K562 (cell line): ENCODE results near the gene B9D2. TPM values are rescaled to one million over a fixed set of nuclear protein-coding genes. Genes with fewer than 3 reads are reported as not detected.
A peak's percentile ranks its signal among the peaks of the same experiment; 100 is the strongest.

ENCODE experiments used
- ATAC-seq: fragments of 200-7000 bp; cut with Tn5 transposase; 3 replicates; pipeline ENCODE4 v1.9.1; 2020; ENCODE audit warnings: moderate library complexity
- BruUV-seq: library from RNA; stranded (reverse); fragments of 400-500 nt; replicated peaks from 2 replicates; lab custom pipeline; 2021; lab: Mats Ljungman, UMichigan
- CTCF ChIA-PET: fragments of 300-600 bp; formaldehyde crosslinking; extraction: SDS; loops from one replicate; lab custom pipeline; 2021; ENCODE audit warnings: low intra/inter-chr PET ratio; lab: Yijun Ruan, JAX
- POLR2A ChIA-PET: fragments of 300-600, 350-650 bp; sonication (Branson Sonifier 250); formaldehyde crosslinking; extraction: SDS; loops from one replicate; lab custom pipeline; 2021; ENCODE audit warnings: antibody characterized with exemption, inconsistent platforms; lab: Yijun Ruan, JAX
- DNase-seq, 4 experiments: peaks; one replicate each; pipeline versions ENCODE4 v3.0.0 to v3.0.0-alpha.2; 2011 to 2018; ENCODE audit warnings: low spot score in 3 of 4, mixed read lengths in 3 of 4; ENCODE audit errors: extremely low read depth in 1 of 4
- FAIRE-seq: peaks from 2 replicates; lab custom pipeline; 2011; peaks lifted over from hg19 to GRCh38; lab: Jason Lieb, UNC
- H2AFZ ChIP-seq: 2 replicates; pipeline ENCODE4 v1.6.0; 2011; ENCODE audit warnings: low read depth, low read length, control low read depth, inconsistent platforms
- H3K27ac ChIP-seq: fragments of 200-600 bp; 3 replicates; pipeline ENCODE4 v1.8.0; 2011; ENCODE audit warnings: low read depth, mild to moderate bottlenecking, control low read depth, inconsistent platforms, low read length, moderate library complexity, mixed read lengths; ENCODE audit errors: extremely low read depth
- H3K27me3 ChIP-seq, 2 experiments: fragments of 300-600 bp in 1 of 2; 2 replicates in 1 of 2; 3 replicates in 1 of 2; pipeline versions ENCODE4 v1.6.0 to v1.8.0; 2011; ENCODE audit warnings: inconsistent platforms in 2 of 2, low read length in 2 of 2, mild to moderate bottlenecking in 1 of 2, mixed read lengths in 1 of 2, moderate library complexity in 1 of 2; ENCODE audit not compliant: control insufficient read depth in 2 of 2, insufficient read depth in 2 of 2
- H3K36me3 ChIP-seq: fragments of 300-600 bp; 3 replicates; pipeline ENCODE4 v1.8.0; 2011; ENCODE audit warnings: mild to moderate bottlenecking, low read length, inconsistent platforms; ENCODE audit not compliant: control insufficient read depth, insufficient read depth
- H3K4me1 ChIP-seq, 2 experiments: fragments of 200-600 bp in 1 of 2; replicated peaks in 1 of 2; 2 replicates in 1 of 2; 3 replicates in 1 of 2; pipeline versions ENCODE4 v1.5.1 to v1.8.0; 2011; ENCODE audit warnings: inconsistent platforms in 2 of 2, low read length in 2 of 2, mild to moderate bottlenecking in 1 of 2, mixed read lengths in 1 of 2, moderate library complexity in 1 of 2; ENCODE audit not compliant: control insufficient read depth in 2 of 2, insufficient read depth in 2 of 2
- H3K4me2 ChIP-seq: 2 replicates; pipeline ENCODE4 v1.6.1; 2011; ENCODE audit warnings: low read length, control low read depth, inconsistent platforms, mixed read lengths; ENCODE audit not compliant: insufficient read depth
- H3K4me3 ChIP-seq: fragments of 200-600 bp; sonication (generic), shearing (Covaris generic); 2 replicates; pipeline ENCODE4 v1.5.1; 2016; ENCODE audit warnings: control low read depth, inconsistent platforms
- H3K79me2 ChIP-seq: fragments of 200-600 bp; 3 replicates; pipeline ENCODE4 v1.8.0; 2011; ENCODE audit warnings: low read length, inconsistent platforms; ENCODE audit not compliant: control insufficient read depth, insufficient read depth
- H3K9ac ChIP-seq, 2 experiments: 2 replicates each; pipeline versions ENCODE4 v1.6.0 to v1.6.1; 2011; ENCODE audit warnings: low read depth in 2 of 2, low read length in 2 of 2, control low read depth in 1 of 2, inconsistent platforms in 1 of 2, mild to moderate bottlenecking in 1 of 2, mixed read lengths in 1 of 2; ENCODE audit not compliant: insufficient read depth in 1 of 2
- H3K9me1 ChIP-seq: one replicate; pipeline ENCODE4 v1.6.0; 2011; ENCODE audit warnings: inconsistent platforms, mild to moderate bottlenecking, low read length, moderate library complexity; ENCODE audit not compliant: control insufficient read depth, insufficient read depth
- H3K9me3 ChIP-seq: replicated peaks from 2 replicates; pipeline ENCODE4 v1.5.1; 2011; ENCODE audit warnings: low read depth, low read length, inconsistent platforms; ENCODE audit not compliant: control insufficient read depth, insufficient read depth
- H4K20me1 ChIP-seq: replicated peaks from 2 replicates; pipeline ENCODE4 v1.6.1; 2011; ENCODE audit warnings: low read length, inconsistent platforms, mixed read lengths; ENCODE audit not compliant: control insufficient read depth, insufficient read depth
- FOSL1 ChIP-seq: fragments of 200-800 bp; sonication (Bioruptor generic); conservative IDR thresholded peaks from 2 replicates; pipeline ENCODE4 v1.6.1; 2016; ENCODE audit warnings: missing genetic modification characterization, missing compliant biosample characterization
- FOXA1 ChIP-seq: fragments of 450-650 bp; IDR thresholded peaks from 2 replicates; pipeline ENCODE4 v1.6.1; 2016; ENCODE audit warnings: mild to moderate bottlenecking, borderline replicate concordance
- ILF3 ChIP-seq: fragments of 450-650 bp; IDR thresholded peaks from 2 replicates; pipeline ENCODE4 v1.6.1; 2018; ENCODE audit warnings: antibody characterized with exemption, mild to moderate bottlenecking, moderate library complexity, borderline replicate concordance
- JUN ChIP-seq, 2 experiments: sonication (generic) in 1 of 2; formaldehyde crosslinking in 1 of 2; IDR thresholded peaks; 2 replicates each; pipeline versions ENCODE4 v1.6.1 to v1.8.0; 2012 to 2022; ENCODE audit warnings: borderline replicate concordance in 2 of 2, mild to moderate bottlenecking in 2 of 2, improper control_type of control experiment in 1 of 2, low read depth in 1 of 2, low read length in 1 of 2, missing genetic modification reagents in 1 of 2
- MYBL2 ChIP-seq, 2 experiments: fragments of 450-650 bp in 1 of 2; sonication (generic) in 1 of 2; formaldehyde crosslinking in 1 of 2; IDR thresholded peaks; 2 replicates each; pipeline versions ENCODE4 v1.6.1 to v1.8.1; 2017 to 2022; ENCODE audit warnings: borderline replicate concordance in 1 of 2, inconsistent platforms in 1 of 2, low read depth in 1 of 2, mild to moderate bottlenecking in 1 of 2, missing genetic modification reagents in 1 of 2, moderate library complexity in 1 of 2
- NR3C1 ChIP-seq: sonication (generic); formaldehyde crosslinking; IDR thresholded peaks from 2 replicates; pipeline ENCODE4 v1.8.1; 2022; ENCODE audit warnings: missing genetic modification reagents
- POLR2H ChIP-seq: IDR thresholded peaks from 2 replicates; pipeline ENCODE4 v1.6.1; 2016; ENCODE audit warnings: missing genetic modification characterization, low read depth, mild to moderate bottlenecking, control low read depth, missing compliant biosample characterization, moderate library complexity
- SMARCC2 ChIP-seq: fragments of 450-650 bp; IDR thresholded peaks from 2 replicates; pipeline ENCODE4 v1.6.1; 2017; ENCODE audit warnings: antibody characterized with exemption, moderate library complexity, mild to moderate bottlenecking, low read depth
- TFAM ChIP-seq: fragments of 250-450 bp; sonication (Bioruptor Pico); conservative IDR thresholded peaks from 2 replicates; pipeline ENCODE4 v1.5.0; 2021; ENCODE audit warnings: mild to moderate bottlenecking, moderate library complexity
- U2AF2 ChIP-seq: fragments of 200-400 bp; formaldehyde crosslinking; optimal IDR thresholded peaks from 2 replicates; pipeline ENCODE3; 2017; ENCODE audit warnings: low read depth, mild to moderate bottlenecking, low read length
- ZBTB1 ChIP-seq: sonication (generic); formaldehyde crosslinking; IDR thresholded peaks from 2 replicates; pipeline ENCODE4 v1.8.1; 2023; ENCODE audit warnings: missing genetic modification reagents, low read depth, mild to moderate bottlenecking, borderline replicate concordance
- ZNF184 ChIP-seq: sonication (generic); formaldehyde crosslinking; IDR thresholded peaks from 2 replicates; pipeline ENCODE4 v1.5.0; 2020; ENCODE audit warnings: missing genetic modification reagents
- WGBS: fragments of 100-300 bp; shearing (Covaris generic); methylation state at CpG from one replicate; pipeline ENCODE4 v1.1.6; 2016; ENCODE audit warnings: low coverage, mixed read lengths; ENCODE audit not compliant: insufficient coverage; ENCODE audit errors: missing lambda C conversion rate; 5-methylcytosine and 5-hydroxymethylcytosine counted together
- in situ Hi-C: fragments of 300-500 bp; cut with MboI; formaldehyde crosslinking; loops from 4 replicates; pipeline ENCODE4 v1.15.0; 2018; ENCODE audit warnings: inconsistent platforms, mixed read lengths
- intact Hi-C: fragments of 100-400 bp; cut with micrococcal nuclease; formaldehyde crosslinking; loops from 2 replicates; pipeline ENCODE4 v1.14.2; 2022
- polyA plus RNA-seq, 8 experiments: library from polyadenylated mRNA; depleted of rRNA in 4 of 8; stranded (reverse) in 5 of 8; unstranded in 3 of 8; fragments of >200 nt; fragmentation: Nextera tagmentation in 2 of 8; fragmentation: Illumina TruSeq in 1 of 8; extraction: Ambion mirVana in 2 of 8; extraction: Trizol in 1 of 8; gene quantifications; 2 replicates each; pipeline versions ENCODE4 v1.2.1 to v1.2.3, GENCODE V29; 2011 to 2014; ENCODE audit warnings: inconsistent platforms in 1 of 8, missing spikeins in 1 of 8
- total RNA-seq, 7 experiments: library from RNA; depleted of rRNA in 6 of 7; stranded (reverse); fragments of >200 nt in 6 of 7; fragmentation: Illumina TruSeq in 2 of 7; extraction: Trizol in 2 of 7; gene quantifications; 2 replicates each; pipeline versions ENCODE4 v1.2.1 to v1.2.3, GENCODE V29; 2011 to 2021; ENCODE audit warnings: low replicate concordance in 1 of 7
- TF ChIP-seq, protein P1 (sequence below): IDR thresholded peaks from 2 replicates; pipeline ENCODE4 v1.6.1; 2016; ENCODE audit warnings: missing genetic modification characterization, missing compliant biosample characterization
- TF ChIP-seq, protein P2 (sequence below): sonication (generic); formaldehyde crosslinking; IDR thresholded peaks from 2 replicates; pipeline ENCODE4 v1.8.0; 2022; ENCODE audit warnings: mild to moderate bottlenecking, low read depth, missing genetic modification reagents
- TF ChIP-seq, protein P3 (sequence below), 2 experiments: IDR thresholded peaks; 2 replicates each; pipeline ENCODE4 v1.6.1; 2011; ENCODE audit warnings: borderline replicate concordance in 1 of 2, control low read depth in 1 of 2, low read depth in 1 of 2, low read length in 1 of 2, mild to moderate bottlenecking in 1 of 2, mixed read lengths in 1 of 2, moderate library complexity in 1 of 2; ENCODE audit not compliant: insufficient read depth in 1 of 2, insufficient read length in 1 of 2, poor library complexity in 1 of 2, severe bottlenecking in 1 of 2; ENCODE audit errors: extremely low read depth in 1 of 2

Gene B9D2
- total and polyA plus RNA-seq, 9 of the 15 experiments (the other 6 are each of a cell fraction or from before 2014, with no cell fraction given): 0.83 to 6.9 (median 2.8) TPM

DNA sequence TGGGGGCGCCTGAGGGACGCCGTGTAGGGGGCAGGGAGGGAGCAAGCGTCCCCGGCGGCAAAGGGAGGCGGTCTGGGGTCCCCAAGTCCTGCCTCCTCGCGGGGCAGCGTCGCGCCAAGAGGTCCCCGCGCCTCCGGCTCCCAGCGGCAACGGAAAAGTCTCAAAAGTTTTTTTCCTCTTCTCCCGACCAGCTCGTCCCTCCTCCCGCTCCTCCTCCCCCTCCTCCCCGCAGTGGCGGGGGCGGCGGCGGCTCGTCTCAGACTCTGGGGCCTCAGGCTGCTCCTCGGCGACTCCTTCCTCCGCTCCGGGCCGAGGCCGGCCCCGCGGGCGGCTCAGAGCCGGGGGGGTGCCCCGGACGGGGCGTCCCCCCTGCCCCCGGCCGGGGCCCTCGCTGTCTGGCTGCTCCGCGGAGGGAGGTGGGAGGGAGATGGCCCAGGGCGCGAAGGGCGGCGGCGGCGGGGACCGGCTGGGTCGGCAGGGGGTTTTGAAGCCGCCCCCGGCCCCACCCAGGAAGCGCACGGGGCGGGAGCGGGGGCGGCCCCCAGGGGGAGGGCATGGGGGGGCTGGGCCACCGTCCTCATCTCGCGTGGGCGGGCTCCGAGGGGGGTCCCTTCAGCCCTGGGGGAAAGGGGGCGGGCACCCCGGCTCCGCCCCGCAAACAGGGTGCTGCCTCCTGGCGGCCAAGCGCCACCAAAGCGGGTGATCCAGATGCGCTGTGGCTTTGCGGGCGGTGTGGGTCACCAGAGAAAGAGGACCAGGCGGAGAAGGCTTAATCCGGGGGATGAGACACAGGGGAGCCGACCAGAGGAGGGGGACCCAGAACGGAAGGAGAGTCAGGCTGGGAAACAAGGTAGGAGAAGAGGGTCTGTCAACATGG, 10.2 kb downstream of the B9D2 start, which contains the start of gene TGFB1:
TSS of gene TGFB1 (minus strand) at position 457 of the 877 bp plus-strand sequence. CDS start 878 bp downstream, outside the sequence.
- peak; percentile 82 for FAIRE-seq
- peak within 1 kb of the TSS; percentile 100 for H3K4me2 ChIP-seq
- TF ChIP-seq NR3C1 (CRISPR knock-in tag) (no peak), U2AF2 (no peak), TFAM (CRISPR knock-in tag) (no peak), ZBTB1 (CRISPR knock-in tag) (peak; percentile 94), SMARCC2 (no peak), JUN (IDR thresholded peaks at IDR 0.05; ENCODE audit: borderline replicate concordance, low read depth, low read length) (peak; percentile 17; the same call in 1 of the 2 replicates), JUN (CRISPR knock-in tag; IDR thresholded peaks at IDR 0.05; ENCODE audit: borderline replicate concordance) (no peak), FOSL1 (tag) (peak; percentile 47), ILF3 (peak; percentile 64; the same call in 1 of the 2 replicates), POLR2H (tag) (peak; percentile 44; the same call in 1 of the 2 replicates), ZNF184 (CRISPR knock-in tag) (no peak), MYBL2 (IDR thresholded peaks at IDR 0.05; ENCODE audit: low read depth) (no peak), MYBL2 (CRISPR knock-in tag; IDR thresholded peaks at IDR 0.05; ENCODE audit: borderline replicate concordance) (no peak), FOXA1 (no peak)
- TF ChIP-seq, protein P1, sequence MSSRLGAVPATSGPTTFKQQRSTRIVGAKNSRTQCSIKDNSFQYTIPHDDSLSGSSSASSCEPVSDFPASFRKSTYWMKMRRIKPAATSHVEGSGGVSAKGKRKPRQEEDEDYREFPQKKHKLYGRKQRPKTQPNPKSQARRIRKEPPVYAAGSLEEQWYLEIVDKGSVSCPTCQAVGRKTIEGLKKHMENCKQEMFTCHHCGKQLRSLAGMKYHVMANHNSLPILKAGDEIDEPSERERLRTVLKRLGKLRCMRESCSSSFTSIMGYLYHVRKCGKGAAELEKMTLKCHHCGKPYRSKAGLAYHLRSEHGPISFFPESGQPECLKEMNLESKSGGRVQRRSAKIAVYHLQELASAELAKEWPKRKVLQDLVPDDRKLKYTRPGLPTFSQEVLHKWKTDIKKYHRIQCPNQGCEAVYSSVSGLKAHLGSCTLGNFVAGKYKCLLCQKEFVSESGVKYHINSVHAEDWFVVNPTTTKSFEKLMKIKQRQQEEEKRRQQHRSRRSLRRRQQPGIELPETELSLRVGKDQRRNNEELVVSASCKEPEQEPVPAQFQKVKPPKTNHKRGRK (tag): no peak
- TF ChIP-seq, protein P2, sequence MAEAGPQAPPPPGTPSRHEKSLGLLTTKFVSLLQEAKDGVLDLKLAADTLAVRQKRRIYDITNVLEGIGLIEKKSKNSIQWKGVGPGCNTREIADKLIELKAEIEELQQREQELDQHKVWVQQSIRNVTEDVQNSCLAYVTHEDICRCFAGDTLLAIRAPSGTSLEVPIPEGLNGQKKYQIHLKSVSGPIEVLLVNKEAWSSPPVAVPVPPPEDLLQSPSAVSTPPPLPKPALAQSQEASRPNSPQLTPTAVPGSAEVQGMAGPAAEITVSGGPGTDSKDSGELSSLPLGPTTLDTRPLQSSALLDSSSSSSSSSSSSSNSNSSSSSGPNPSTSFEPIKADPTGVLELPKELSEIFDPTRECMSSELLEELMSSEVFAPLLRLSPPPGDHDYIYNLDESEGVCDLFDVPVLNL (CRISPR knock-in tag): no peak
- TF ChIP-seq, protein P3, sequence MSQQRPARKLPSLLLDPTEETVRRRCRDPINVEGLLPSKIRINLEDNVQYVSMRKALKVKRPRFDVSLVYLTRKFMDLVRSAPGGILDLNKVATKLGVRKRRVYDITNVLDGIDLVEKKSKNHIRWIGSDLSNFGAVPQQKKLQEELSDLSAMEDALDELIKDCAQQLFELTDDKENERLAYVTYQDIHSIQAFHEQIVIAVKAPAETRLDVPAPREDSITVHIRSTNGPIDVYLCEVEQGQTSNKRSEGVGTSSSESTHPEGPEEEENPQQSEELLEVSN (IDR thresholded peaks at IDR 0.05; ENCODE audit: borderline replicate concordance in 1 of 2, extremely low read depth in 1 of 2, insufficient read depth in 1 of 2, insufficient read length in 1 of 2, low read depth in 1 of 2, low read length in 1 of 2, poor library complexity in 1 of 2, severe bottlenecking in 1 of 2): peak; percentile 82 to 98

More for the DNA sequence above, 10.2 kb downstream of the B9D2 start, which contains the start of gene TGFB1:
- no peaks in the 10 kb centered on the region for H3K27me3 ChIP-seq
- peaks cover 58% of the 10 kb centered on the region for H3K79me2 ChIP-seq
- ATAC-seq (peak; percentile 74), DNase-seq (peak; percentile 94 to 99 (median 98))
- H2AFZ ChIP-seq: peak within 1 kb of the TSS; percentile 74
- intact Hi-C loops (loop anchor here (5.0 kb wide), 2 partner anchors 46 to 91 kb away; partner anchors contain the start of gene HNRNPUL1), in situ Hi-C loops (no loop called here)
- H3K9ac ChIP-seq: peak within 1 kb of the TSS; percentile 85 to 99
- H3K4me3 ChIP-seq: peak within 1 kb of the TSS; percentile 98
- H3K4me1 ChIP-seq: peaks cover 11 to 49% of the 10 kb centered on the region in 2 experiments
- TSS peak; percentile 74 for BruUV-seq
- peaks cover 27% of the 10 kb centered on the region for H3K36me3 ChIP-seq
- ChIA-PET POLR2A (interaction anchor here (0.6 to 3.1 kb wide), 4 partner anchors 10 to 1125 kb away, joined by 3 to 20 read pairs (median 6); partner anchors contain the start of gene B9D2), CTCF (interaction anchor here (0.7 kb wide), 1 partner anchor 245 kb away, joined by 3 read pairs; no protein-coding TSS in a partner anchor)
- 1% methylated on average over 20 of the region's 78 CpGs for WGBS
- no peaks in the 10 kb centered on the region for H3K9me1 ChIP-seq
- peaks cover 17% of the 10 kb centered on the region for H4K20me1 ChIP-seq
- H3K9me3 ChIP-seq: no peaks in the 10 kb centered on the region
- H3K27ac ChIP-seq: peak within 1 kb of the TSS; percentile 93
